A673 (cell line): ENCODE data around the gene ZFHX2.

Experiments
- CTCF ChIP-seq: fragments of 300-800, 200-600 bp; sonication (generic); conservative IDR thresholded peaks from 2 replicates; pipeline ENCODE4 v1.5.1; 2017; ENCODE audit warnings: low read depth, mild to moderate bottlenecking, antibody characterized with exemption, low read length, moderate library complexity, mixed read lengths
- EZH2 ChIP-seq: fragments of 200-600 bp; sonication (generic); IDR thresholded peaks from 2 replicates; pipeline ENCODE4 v1.6.1; 2017; ENCODE audit warnings: borderline replicate concordance, low read depth, mild to moderate bottlenecking, mixed read lengths, antibody characterized with exemption, low read length; ENCODE audit not compliant: poor library complexity, severe bottlenecking

GRCh38 chr14:23492618-23493272, 58.8 kb downstream of the ZFHX2 start:
- TF ChIP-seq CTCF = no peak
- no peak for TF ChIP-seq EZH2
